ENCODE data around the gene ANTXR1.

DNA sequence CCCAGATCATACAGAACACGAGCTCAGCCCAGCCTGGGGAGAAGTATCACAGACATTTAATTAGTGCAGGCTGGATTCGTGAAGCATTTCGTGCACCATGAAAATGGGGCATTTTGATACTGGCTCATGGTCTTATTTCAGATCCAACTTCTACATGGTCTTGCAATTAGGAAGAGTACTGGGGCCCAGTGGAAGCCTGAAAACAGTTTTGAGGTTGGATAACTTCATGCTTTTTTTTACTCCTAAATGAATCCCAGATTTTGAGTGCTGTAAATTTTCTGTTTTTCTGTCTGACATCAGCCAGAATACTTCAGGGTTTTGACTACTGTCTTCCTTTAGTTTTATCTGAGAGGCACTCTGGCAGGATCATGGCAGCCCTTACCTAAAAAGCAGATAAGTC lies 213.9 kb downstream of the ANTXR1 start:
- no peak for TF ChIP-seq CTCF (IDR thresholded peaks at IDR 0.05)
- no peak for TF ChIP-seq POLR2A (IDR thresholded peaks at IDR 0.05)
- no peak for TF ChIP-seq POLR2AphosphoS5 (IDR thresholded peaks at IDR 0.05)

All from gastroesophageal sphincter (tissue), 3 donors.